ENCODE measurements around the gene RHBDD2. TPM values are rescaled to one million over a fixed set of nuclear protein-coding genes. Genes with fewer than 3 reads are reported as not detected.
"Not testable (repeated sequence)": the region's sequence is repeated elsewhere in the genome, so short reads cannot be mapped to it uniquely, and the experiment has no call there.

The RHBDD2 gene
- total RNA-seq, 4 donors from 2014 or later: 21.6 to 30.2 (median 25.6) TPM

- TF ChIP-seq POLR2AphosphoS5 (IDR thresholded peaks at IDR 0.05) (no peak), CTCF (IDR thresholded peaks at IDR 0.05) (no peak), EP300 (IDR thresholded peaks at IDR 0.05) (no peak), POLR2A (IDR thresholded peaks at IDR 0.05) (no peak)
- WGBS, 2 donors (ENCODE audit: low coverage in 1 of 2): 80 to 100% methylated on average over 1 to 2 of the region's 3 CpGs
- peaks cover 0 to 13% (median 0%) of the 10 kb centered on the region in 3 donors for H3K4me1 ChIP-seq
- no peaks in the 10 kb centered on the region for H3K36me3 ChIP-seq
- no peaks in the 10 kb centered on the region for H3K27me3 ChIP-seq
- H3K4me3 ChIP-seq: no peak overlapping the region
- H3K9me3 ChIP-seq: no peaks in the 10 kb centered on the region
- ATAC-seq: no peak
- H3K27ac ChIP-seq: no peak overlapping the region
These were observed 38.8 kb upstream of the RHBDD2 start for GRCh38 chr7:75840029-75840428.

- 40 to 58% methylated on average over 6 to 7 of the region's 8 CpGs for WGBS, 2 donors (ENCODE audit: low coverage in 1 of 2)
- ATAC-seq: no peak
- Histone ChIP-seq H3K27me3 (no peaks in the 10 kb centered on the region), H3K36me3 (no peaks in the 10 kb centered on the region), H3K4me1 (peaks cover 0 to 13% (median 0%) of the 10 kb centered on the region in 3 donors), H3K4me3 (no peak overlapping the region), H3K9me3 (no peaks in the 10 kb centered on the region), H3K27ac (peak overlapping the region in 1 of 4 donors; percentile 35)
- TF ChIP-seq POLR2AphosphoS5 (IDR thresholded peaks at IDR 0.05) (peak; percentile 62), POLR2A (IDR thresholded peaks at IDR 0.05) (no peak)
These were observed 35.9 kb upstream of the RHBDD2 start for GRCh38 chr7:75842836-75843446.

- H3K36me3 ChIP-seq: no peaks in the 10 kb centered on the region
- H3K9me3 ChIP-seq: no peaks in the 10 kb centered on the region
- no peak overlapping the region for H3K27ac ChIP-seq
- H3K4me1 ChIP-seq: peaks cover 0 to 13% (median 0%) of the 10 kb centered on the region in 3 donors
- TF ChIP-seq CTCF (IDR thresholded peaks at IDR 0.05): no peak
- no peak for TF ChIP-seq POLR2A (IDR thresholded peaks at IDR 0.05)
- no peak for TF ChIP-seq POLR2AphosphoS5 (IDR thresholded peaks at IDR 0.05)
- no peak for TF ChIP-seq EP300 (IDR thresholded peaks at IDR 0.05)
- no peak overlapping the region for H3K4me3 ChIP-seq
- H3K27me3 ChIP-seq: no peaks in the 10 kb centered on the region
- ATAC-seq: no peak
- WGBS, 2 donors (ENCODE audit: low coverage in 1 of 2): 72% methylated on average over 8 of the region's 9 CpGs; no CpG with 5 or more reads in 1 of the 2 donors
These were observed 35.2 kb upstream of the RHBDD2 start for GRCh38 chr7:75843613-75844116.

- Histone ChIP-seq H3K27ac (no peak overlapping the region), H3K36me3 (no peaks in the 10 kb centered on the region), H3K4me1 (peaks cover 0 to 13% (median 0%) of the 10 kb centered on the region in 3 donors), H3K27me3 (no peaks in the 10 kb centered on the region), H3K9me3 (no peaks in the 10 kb centered on the region), H3K4me3 (no peak overlapping the region)
- TF ChIP-seq CTCF (IDR thresholded peaks at IDR 0.05) (no peak), EP300 (IDR thresholded peaks at IDR 0.05) (no peak), POLR2A (IDR thresholded peaks at IDR 0.05) (no peak), POLR2AphosphoS5 (IDR thresholded peaks at IDR 0.05) (no peak)
- no peak for ATAC-seq
- WGBS, 2 donors (ENCODE audit: low coverage in 1 of 2): 100% methylated on average over 3 of the region's 5 CpGs; no CpG with 5 or more reads in 1 of the 2 donors
These were observed 34.7 kb upstream of the RHBDD2 start for GRCh38 chr7:75844158-75844557.

GRCh38 chr7:75845132-75845531, 33.7 kb upstream of the RHBDD2 start:
- H3K9me3 ChIP-seq, ATAC-seq, H3K27ac ChIP-seq, H3K4me3 ChIP-seq, H3K27me3 ChIP-seq, H3K36me3 ChIP-seq: not testable (repeated sequence)
- peaks cover 0 to 13% (median 0%) of the 10 kb centered on the region in 3 donors for H3K4me1 ChIP-seq
- 79 to 85% methylated on average over 3 to 6 of the region's 6 CpGs for WGBS, 2 donors (ENCODE audit: low coverage in 1 of 2)

- peaks cover 0 to 5% (median 0%) of the 10 kb centered on the region in 3 donors for H3K4me1 ChIP-seq
- H3K4me3 ChIP-seq: no peak overlapping the region
- TF ChIP-seq POLR2A (IDR thresholded peaks at IDR 0.05) (no peak), POLR2AphosphoS5 (IDR thresholded peaks at IDR 0.05) (no peak), CTCF (IDR thresholded peaks at IDR 0.05) (no peak), EP300 (IDR thresholded peaks at IDR 0.05) (no peak)
- no peaks in the 10 kb centered on the region for H3K27me3 ChIP-seq
- no peaks in the 10 kb centered on the region for H3K36me3 ChIP-seq
- 59 to 74% methylated on average over 3 to 5 of the region's 7 CpGs for WGBS, 2 donors (ENCODE audit: low coverage in 1 of 2)
- peak; percentile 28 for ATAC-seq
- H3K9me3 ChIP-seq: no peaks in the 10 kb centered on the region
- no peak overlapping the region for H3K27ac ChIP-seq
These were observed 31.1 kb upstream of the RHBDD2 start for GRCh38 chr7:75847707-75848106.

All from gastroesophageal sphincter (tissue), 4 donors.